ENCODE results near the gene SALL1. TPM values are rescaled to one million over a fixed set of nuclear protein-coding genes. Genes with fewer than 3 reads are reported as not detected.

SALL1 gene
- total and polyA plus RNA-seq, 2 of the 13 experiments (the other 11 are each of a cell fraction or from before 2014, with no cell fraction given), result 6.6 to 12.3 TPM

GRCh38 chr16:51148678-51149228, 2.3 kb downstream of the SALL1 start:
- no peaks in the 10 kb centered on the region for H3K9me3 ChIP-seq (ENCODE audit: low read length)
- no peak for ATAC-seq
- TF ChIP-seq ZNF790 (CRISPR knock-in tag; IDR thresholded peaks at IDR 0.05; ENCODE audit: borderline replicate concordance) (0 out of 2 replicates have a peak, but pooled peaks have one; percentile 3), ZNF777 (CRISPR knock-in tag; IDR thresholded peaks at IDR 0.05) (0 out of 2 replicates have a peak, but pooled peaks have one; percentile 1), RARG (CRISPR knock-in tag; IDR thresholded peaks at IDR 0.05; ENCODE audit: low read depth) (no peak)
- no peak for FAIRE-seq
- BruUV-seq (replicated peaks), result no TSS peak
- peak overlapping the region; percentile 91 for H3K9ac ChIP-seq (ENCODE audit: insufficient read depth, low read depth, low read length)
- intact Hi-C loops (cut with micrococcal nuclease; ENCODE audit: unreplicated experiment) (no loop called here), in situ Hi-C loops (cut with HindIII; ENCODE audit: extremely low pct_ligation_motif_present, low pct_unique_long_range_greater_than_20kb) (no loop called here)
- H3K79me2 ChIP-seq (ENCODE audit: insufficient read depth, low read length), result peaks cover 67% of the 10 kb centered on the region
- H3K36me3 ChIP-seq (replicated peaks in 1 of 2; ENCODE audit: control insufficient read depth in 1 of 2, insufficient read depth in 2 of 2, low read length in 2 of 2), result no peaks in the 10 kb centered on the region
- H3K4me3 ChIP-seq (replicated peaks in 1 of 3; ENCODE audit: insufficient read depth in 1 of 3, low read depth in 2 of 3, low read length in 3 of 3), result peak overlapping the region; percentile 90 to 97 (median 94)
- no peak overlapping the region for H2AFZ ChIP-seq (ENCODE audit: low read length)
- H3K4me1 ChIP-seq (ENCODE audit: insufficient read depth, low read length), result peaks cover 61% of the 10 kb centered on the region
- peak overlapping the region; percentile 90 for H3K4me2 ChIP-seq (ENCODE audit: low read depth, low read length)
- 10% methylated on average over 2 of the region's 2 CpGs for WGBS (ENCODE audit: low lambda C conversion rate)
- no peak for DNase-seq (ENCODE audit: low spot score)
- POLR2A ChIA-PET, result interaction anchor here (1.0 to 2.1 kb wide), 5 partner anchors 23 to 91 kb away, joined by 3 to 12 read pairs (median 9); no protein-coding TSS in a partner anchor
- CTCF ChIA-PET (ENCODE audit: low intra/inter-chr PET ratio, low total read pairs), result no interaction called here
- H4K20me1 ChIP-seq (ENCODE audit: insufficient read depth, low read length), result no peaks in the 10 kb centered on the region
- peak overlapping the region; percentile 86 for H3K27ac ChIP-seq (ENCODE audit: extremely low read length, insufficient read depth, low read length)
- H3K27me3 ChIP-seq (ENCODE audit: control insufficient read depth in 1 of 2, insufficient read depth in 2 of 2, low read length in 2 of 2), result peaks cover 0 to 10% of the 10 kb centered on the region in 2 experiments; a peak in 2 of 5 replicates

GRCh38 chr16:51147776-51148677, 3.0 kb downstream of the SALL1 start:
- no peaks in the 10 kb centered on the region for H3K9me3 ChIP-seq (ENCODE audit: low read length)
- H2AFZ ChIP-seq (ENCODE audit: low read length), result no peak overlapping the region
- intact Hi-C loops (cut with micrococcal nuclease; ENCODE audit: unreplicated experiment), result no loop called here
- no TSS peak for BruUV-seq (replicated peaks)
- POLR2A ChIA-PET, result interaction anchor here (1.0 to 1.7 kb wide), 4 partner anchors 22 to 88 kb away, joined by 3 to 12 read pairs (median 8); no protein-coding TSS in a partner anchor
- no peak for DNase-seq (ENCODE audit: low spot score)
- peaks cover 0 to 4% of the 10 kb centered on the region in 2 experiments; a peak in 2 of 5 replicates for H3K27me3 ChIP-seq (ENCODE audit: control insufficient read depth in 1 of 2, insufficient read depth in 2 of 2, low read length in 2 of 2)
- 60% methylated on average over 3 of the region's 3 CpGs for WGBS (ENCODE audit: low lambda C conversion rate)
- H3K36me3 ChIP-seq (replicated peaks in 1 of 2; ENCODE audit: control insufficient read depth in 1 of 2, insufficient read depth in 2 of 2, low read length in 2 of 2), result no peaks in the 10 kb centered on the region
- H3K4me2 ChIP-seq (ENCODE audit: low read depth, low read length), result peak overlapping the region; percentile 90
- H3K27ac ChIP-seq (ENCODE audit: extremely low read length, insufficient read depth, low read length), result peak overlapping the region; percentile 86
- peak overlapping the region; percentile 91 for H3K9ac ChIP-seq (ENCODE audit: insufficient read depth, low read depth, low read length)
- peaks cover 73% of the 10 kb centered on the region for H3K79me2 ChIP-seq (ENCODE audit: insufficient read depth, low read length)
- peaks cover 63% of the 10 kb centered on the region for H3K4me1 ChIP-seq (ENCODE audit: insufficient read depth, low read length)
- FAIRE-seq, result no peak
- CTCF ChIA-PET (ENCODE audit: low intra/inter-chr PET ratio, low total read pairs), result no interaction called here
- in situ Hi-C loops (cut with HindIII; ENCODE audit: extremely low pct_ligation_motif_present, low pct_unique_long_range_greater_than_20kb), result no loop called here
- H4K20me1 ChIP-seq (ENCODE audit: insufficient read depth, low read length), result no peaks in the 10 kb centered on the region
- peak overlapping the region in 2 of 3 experiments; percentile 90 to 94; a peak in 4 of 6 replicates for H3K4me3 ChIP-seq (replicated peaks in 1 of 3; ENCODE audit: insufficient read depth in 1 of 3, low read depth in 2 of 3, low read length in 3 of 3)
- TF ChIP-seq AGO2 (optimal IDR thresholded peaks at IDR 0.05; ENCODE audit: low read depth, low read length) (peak; percentile 25), RXRB (CRISPR knock-in tag; IDR thresholded peaks at IDR 0.05; ENCODE audit: borderline replicate concordance) (no peak), ZNF646 (CRISPR knock-in tag; IDR thresholded peaks at IDR 0.05) (peak; percentile 80), RBFOX2 (IDR thresholded peaks at IDR 0.05; ENCODE audit: low read depth, low read length) (0 out of 2 replicates have a peak, but pooled peaks have one; percentile 40), ZNF263 (CRISPR knock-in tag; IDR thresholded peaks at IDR 0.05) (no peak)
- no peak for ATAC-seq

Data from HepG2 (cell line).